ENCODE data around the gene SAPCD1. TPM values are rescaled to one million over a fixed set of nuclear protein-coding genes. Genes with fewer than 3 reads are reported as not detected.
"Not testable (repeated sequence)": the region's sequence is repeated elsewhere in the genome, so short reads cannot be mapped to it uniquely, and the experiment has no call there.

SAPCD1 gene
- total RNA-seq, 3 donors from 2014 or later: 9.4 to 12.2 (median 12.1) TPM

GRCh38 chr6:31808599-31808998 lies 46.1 kb downstream of the SAPCD1 start:
- not testable (repeated sequence) for H3K4me3 Mint-ChIP-seq; H3K27me3 Mint-ChIP-seq (ENCODE audit: low read depth); H3K9me3 Mint-ChIP-seq; ATAC-seq; DNase-seq
- Mint-ChIP-seq H3K36me3 (ENCODE audit: insufficient read depth) (peaks cover 12% of the 10 kb centered on the region), H3K4me1 (ENCODE audit: low read depth) (peaks cover 43% of the 10 kb centered on the region)

GRCh38 chr6:31811645-31812044 lies 49.2 kb downstream of the SAPCD1 start:
- H3K9me3 Mint-ChIP-seq: no peaks in the 10 kb centered on the region
- H3K27me3 Mint-ChIP-seq (ENCODE audit: low read depth): no peaks in the 10 kb centered on the region
- H3K4me3 Mint-ChIP-seq: no peak overlapping the region
- ATAC-seq (no peak), DNase-seq (no peak)
- peaks cover 47% of the 10 kb centered on the region for H3K4me1 Mint-ChIP-seq (ENCODE audit: low read depth)
- H3K36me3 Mint-ChIP-seq (ENCODE audit: insufficient read depth): peaks cover 12% of the 10 kb centered on the region

- no peak for ATAC-seq
- Mint-ChIP-seq H3K27me3 (ENCODE audit: low read depth) (no peaks in the 10 kb centered on the region), H3K4me1 (ENCODE audit: low read depth) (peaks cover 56% of the 10 kb centered on the region)
These were observed 51.0 kb downstream of the SAPCD1 start for GRCh38 chr6:31813465-31813849.

More at GRCh38 chr6:31813465-31813849, 51.0 kb downstream of the SAPCD1 start:
- no peak for DNase-seq
- H3K9me3 Mint-ChIP-seq: no peaks in the 10 kb centered on the region
- H3K36me3 Mint-ChIP-seq (ENCODE audit: insufficient read depth): peaks cover 12% of the 10 kb centered on the region
- peak overlapping the region; percentile 70 for H3K4me3 Mint-ChIP-seq

Other genes with a start within 250 kb of the SAPCD1 start
- gene MCCD1, start 233.7 kb upstream of the SAPCD1 start, total RNA-seq: not detected
- gene DDX39B, start 220.7 kb upstream of the SAPCD1 start, total RNA-seq: 100 to 1,000 TPM; 644 to 667 (median 666) TPM
- gene ATP6V1G2, start 216.0 kb upstream of the SAPCD1 start, total RNA-seq: under 1 TPM; 0.38 to 0.84 (median 0.58) TPM
- 10 to 100 TPM in 2 of 3 donors, 1 to 10 TPM in 1; 9.3 to 12.8 (median 12.7) TPM for gene NFKBIL1, start 215.0 kb upstream of the SAPCD1 start, total RNA-seq
- 1,000 to 10,000 TPM; 1,238 to 1,641 (median 1,296) TPM for gene LTA, start 190.4 kb upstream of the SAPCD1 start, total RNA-seq
- gene TNF, start 187.1 kb upstream of the SAPCD1 start, total RNA-seq: 100 to 1,000 TPM; 485 to 701 (median 587) TPM
- gene LTB, start 180.2 kb upstream of the SAPCD1 start, total RNA-seq: 100 to 1,000 TPM; 161 to 210 (median 186) TPM
- 1 to 10 TPM; 4.8 to 7.9 (median 7.0) TPM for gene LST1, start 176.4 kb upstream of the SAPCD1 start, total RNA-seq
- 10 to 100 TPM in 1 of 3 donors, 1 to 10 TPM in 2; 6.0 to 27.3 (median 8.4) TPM for gene NCR3, start 169.7 kb upstream of the SAPCD1 start, total RNA-seq
- gene AIF1, start 147.4 kb upstream of the SAPCD1 start, total RNA-seq: 10 to 100 TPM; 18.5 to 57.5 (median 36.5) TPM
- 100 to 1,000 TPM; 290 to 309 (median 306) TPM for gene PRRC2A, start 141.9 kb upstream of the SAPCD1 start, total RNA-seq
- gene BAG6, start 110.0 kb upstream of the SAPCD1 start, total RNA-seq: 100 to 1,000 TPM; 403 to 418 (median 411) TPM
- gene APOM, start 106.8 kb upstream of the SAPCD1 start, total RNA-seq: 1 to 10 TPM; 1.8 to 2.8 (median 2.1) TPM
- gene C6orf47, start 101.9 kb upstream of the SAPCD1 start, total RNA-seq: 10 to 100 TPM; 17.1 to 18.3 (median 18.2) TPM
- 10 to 100 TPM; 34.9 to 37.8 (median 37.5) TPM for gene GPANK1, start 97.7 kb upstream of the SAPCD1 start, total RNA-seq
- gene CSNK2B, start 96.6 kb upstream of the SAPCD1 start, total RNA-seq: 100 to 1,000 TPM; 301 to 311 (median 307) TPM
- gene LY6G5B, start 92.7 kb upstream of the SAPCD1 start, total RNA-seq: 10 to 100 TPM; 22.6 to 24.0 (median 22.9) TPM
- 1 to 10 TPM; 2.3 to 3.8 (median 3.1) TPM for gene LY6G5C, start 81.6 kb upstream of the SAPCD1 start, total RNA-seq
- gene ABHD16A, start 59.3 kb upstream of the SAPCD1 start, total RNA-seq: 10 to 100 TPM; 33.9 to 38.1 (median 35.2) TPM
- gene LY6G6F, start 55.8 kb upstream of the SAPCD1 start, total RNA-seq: not detected
- not detected for gene LY6G6D, start 47.3 kb upstream of the SAPCD1 start, total RNA-seq
- not detected for gene LY6G6C, start 40.9 kb upstream of the SAPCD1 start, total RNA-seq
- under 1 TPM in 2 of 3 donors, not detected in 1; 0.33 to 0.55 TPM for gene MPIG6B, start 39.3 kb upstream of the SAPCD1 start, total RNA-seq
- 1 to 10 TPM; 3.4 to 3.9 (median 3.5) TPM for gene DDAH2, start 33.4 kb upstream of the SAPCD1 start, total RNA-seq
- gene CLIC1, start 26.1 kb upstream of the SAPCD1 start, total RNA-seq: 100 to 1,000 TPM; 344 to 370 (median 353) TPM
- gene MSH5, start 22.7 kb upstream of the SAPCD1 start, total RNA-seq: 10 to 100 TPM; 30.9 to 35.4 (median 34.3) TPM
- gene VWA7, start 14.7 kb downstream of the SAPCD1 start, total RNA-seq: 1 to 10 TPM; 1.4 TPM
- gene VARS1, start 33.1 kb downstream of the SAPCD1 start, total RNA-seq: 100 to 1,000 TPM; 231 to 263 (median 234) TPM
- 100 to 1,000 TPM; 163 to 192 (median 184) TPM for gene LSM2, start 44.3 kb downstream of the SAPCD1 start, total RNA-seq
- gene HSPA1L, start 52.6 kb downstream of the SAPCD1 start, total RNA-seq: 1 to 10 TPM; 1.6 to 1.8 (median 1.7) TPM
- 10 to 100 TPM; 33.3 to 38.1 (median 34.2) TPM for gene HSPA1A, start 52.9 kb downstream of the SAPCD1 start, total RNA-seq
- 10 to 100 TPM; 76.1 to 97.7 (median 93.0) TPM for gene HSPA1B, start 65.1 kb downstream of the SAPCD1 start, total RNA-seq
- gene NEU1, start 100.2 kb downstream of the SAPCD1 start, total RNA-seq: 10 to 100 TPM; 25.6 to 26.7 (median 26.0) TPM
- gene SLC44A4, start 116.3 kb downstream of the SAPCD1 start, total RNA-seq: under 1 TPM; 0.13 to 0.60 (median 0.20) TPM
- 10 to 100 TPM; 52.8 to 70.9 (median 67.8) TPM for gene EHMT2, start 135.0 kb downstream of the SAPCD1 start, total RNA-seq
- 1 to 10 TPM; 3.5 to 6.1 (median 5.4) TPM for gene ZBTB12, start 139.4 kb downstream of the SAPCD1 start, total RNA-seq
- gene C2, start 165.1 kb downstream of the SAPCD1 start, total RNA-seq: 1 to 10 TPM in 1 of 3 donors, under 1 TPM in 2; 0.56 to 1.0 (median 0.95) TPM
- gene CFB, start 183.4 kb downstream of the SAPCD1 start, total RNA-seq: 1 to 10 TPM in 2 of 3 donors, under 1 TPM in 1; 0.42 to 1.5 (median 1.4) TPM
- gene NELFE, start 196.3 kb downstream of the SAPCD1 start, total RNA-seq: 100 to 1,000 TPM; 107 to 111 (median 109) TPM
- gene SKIC2, start 196.5 kb downstream of the SAPCD1 start, total RNA-seq: 100 to 1,000 TPM; 123 to 157 (median 132) TPM
- gene DXO, start 209.5 kb downstream of the SAPCD1 start, total RNA-seq: 1 to 10 TPM; 7.1 to 9.0 (median 8.9) TPM
- gene C4A, start 219.4 kb downstream of the SAPCD1 start, total RNA-seq: 1 to 10 TPM; 4.3 to 5.9 (median 5.3) TPM

Measured in activated T-cell treated with anti-CD3 and anti-CD28 coated beads, Interleukin-2, amount 50 U/mL, for 4 hours (primary cell).